NCI-H2171 (cell line): ENCODE measurements around the gene ZNF236.

ENCODE experiments used
- DNase-seq: peaks from one replicate; lab custom pipeline; 2025; lab: John Stamatoyannopoulos, UW

The ZNF236 gene

DNA sequence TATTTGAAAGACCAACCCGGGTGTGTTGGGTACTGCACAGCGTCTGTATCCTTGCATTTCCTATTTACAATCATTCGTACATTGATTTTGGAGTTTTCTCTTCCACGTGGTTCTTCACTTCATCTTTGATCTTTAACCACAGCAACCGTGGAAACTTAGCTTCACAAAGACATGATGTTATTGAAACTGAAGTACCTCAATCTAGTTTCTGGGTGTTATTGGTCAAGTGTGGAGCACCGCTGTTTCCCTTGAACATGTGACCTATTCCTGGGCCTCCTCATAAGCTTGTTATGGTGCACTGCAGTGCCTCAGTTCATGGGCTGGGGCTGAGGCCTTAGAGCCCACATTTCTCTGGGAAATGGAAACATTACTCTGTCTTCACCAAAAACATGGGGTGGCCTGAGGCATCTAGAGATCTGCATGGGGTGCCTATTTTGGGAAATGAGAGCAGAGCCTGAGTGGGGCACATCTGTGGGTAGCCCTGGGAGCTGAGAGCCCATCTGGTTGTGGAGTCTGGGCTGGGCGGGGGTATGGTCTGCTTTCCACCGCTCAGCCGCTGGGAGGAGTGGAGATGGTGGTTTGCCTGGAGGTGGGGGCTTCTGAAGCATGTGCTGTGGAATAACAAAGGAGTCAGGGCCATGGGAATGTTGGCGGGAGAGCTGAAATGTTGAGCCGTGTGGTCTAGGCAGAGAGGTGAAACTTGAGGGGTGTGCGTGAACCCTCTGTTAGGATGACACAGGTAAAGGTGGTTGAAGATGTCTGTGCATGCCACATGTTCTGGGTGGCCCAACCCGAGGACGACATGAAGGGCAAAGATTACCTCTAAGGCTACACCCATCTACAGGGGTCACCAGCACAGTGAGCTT lies 37.4 kb downstream of the ZNF236 start:
- no peak for DNase-seq

DNA sequence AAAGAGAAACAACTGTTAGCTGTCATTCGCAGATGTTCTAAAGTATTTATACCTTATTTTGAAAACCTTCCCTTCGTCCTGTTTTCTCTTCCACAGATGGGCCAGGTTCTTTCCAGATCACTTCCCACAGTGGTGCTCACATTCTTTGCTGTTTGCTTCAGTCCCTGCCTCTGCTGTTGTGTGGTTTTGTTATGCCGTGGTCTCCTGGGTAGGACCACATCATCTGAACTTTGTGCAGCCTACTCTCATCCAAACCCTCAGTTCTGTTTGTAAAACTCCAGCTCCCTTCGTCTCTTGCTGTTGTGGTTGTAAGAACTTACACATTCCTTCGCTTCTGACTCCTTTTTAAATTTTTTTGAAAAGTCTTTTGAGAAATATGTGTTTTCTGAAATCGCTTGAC lies 38.1 kb downstream of the ZNF236 start:
- DNase-seq, result no peak

DNA sequence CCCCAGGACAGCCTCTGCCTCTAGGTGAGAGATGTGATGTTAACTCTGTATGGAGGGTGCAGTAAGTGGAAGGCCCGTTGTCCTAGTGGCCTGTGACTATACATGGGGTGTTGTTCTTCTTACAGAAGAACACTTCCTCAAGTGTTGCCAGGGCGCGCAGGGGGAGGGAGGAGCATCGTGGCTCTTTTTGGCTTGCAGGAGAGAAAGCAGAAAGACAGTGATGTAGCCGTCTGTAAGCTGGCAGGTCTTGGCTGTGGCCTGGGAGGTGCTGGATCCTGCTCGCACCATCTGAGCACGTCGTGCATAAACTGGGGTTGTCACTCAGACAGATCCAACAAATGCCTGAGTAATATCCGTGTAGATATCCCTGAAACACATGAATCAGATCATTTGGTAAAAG lies 44.3 kb downstream of the ZNF236 start:
- no peak for DNase-seq

DNA sequence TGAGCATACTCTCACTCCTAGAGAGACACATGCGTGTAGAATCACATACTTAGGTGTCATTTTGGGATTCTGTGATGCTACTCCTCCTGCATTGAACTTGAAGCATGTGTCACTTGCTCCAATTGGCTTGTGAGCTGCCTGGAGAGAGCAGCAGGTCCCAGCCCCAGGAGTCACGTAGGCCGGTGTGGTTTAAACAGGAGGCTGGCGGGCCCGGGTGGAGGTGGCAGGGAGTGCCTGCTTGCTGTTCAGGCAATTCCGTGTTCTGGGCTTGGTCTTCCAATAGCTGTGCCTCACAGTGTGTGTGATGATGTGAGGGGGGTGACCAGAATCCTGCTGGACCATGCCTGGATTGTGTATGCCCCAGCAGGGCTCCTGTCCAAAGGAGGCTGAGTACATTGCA lies 51.0 kb downstream of the ZNF236 start:
- no peak for DNase-seq

DNA sequence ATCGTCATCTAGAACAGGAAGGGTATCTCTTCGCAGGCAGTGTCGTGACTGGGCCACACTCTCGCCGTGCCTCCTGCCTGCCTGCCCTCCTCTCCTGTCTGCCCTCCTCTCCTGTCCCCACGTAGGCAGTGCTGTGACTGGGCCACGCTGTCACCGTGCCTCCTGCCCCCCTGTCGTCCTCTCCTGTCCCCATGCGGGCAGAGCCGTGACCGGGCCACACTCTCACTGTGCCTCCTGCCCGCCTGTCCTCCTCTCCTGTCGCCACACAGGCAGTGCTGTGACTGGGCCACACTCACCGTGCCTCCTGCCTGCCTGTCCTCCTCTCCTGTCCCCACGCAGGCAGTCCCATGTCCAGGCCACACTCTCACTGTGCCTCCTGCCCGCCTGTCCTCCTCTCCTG lies 51.4 kb downstream of the ZNF236 start:
- DNase-seq, result no peak

DNA sequence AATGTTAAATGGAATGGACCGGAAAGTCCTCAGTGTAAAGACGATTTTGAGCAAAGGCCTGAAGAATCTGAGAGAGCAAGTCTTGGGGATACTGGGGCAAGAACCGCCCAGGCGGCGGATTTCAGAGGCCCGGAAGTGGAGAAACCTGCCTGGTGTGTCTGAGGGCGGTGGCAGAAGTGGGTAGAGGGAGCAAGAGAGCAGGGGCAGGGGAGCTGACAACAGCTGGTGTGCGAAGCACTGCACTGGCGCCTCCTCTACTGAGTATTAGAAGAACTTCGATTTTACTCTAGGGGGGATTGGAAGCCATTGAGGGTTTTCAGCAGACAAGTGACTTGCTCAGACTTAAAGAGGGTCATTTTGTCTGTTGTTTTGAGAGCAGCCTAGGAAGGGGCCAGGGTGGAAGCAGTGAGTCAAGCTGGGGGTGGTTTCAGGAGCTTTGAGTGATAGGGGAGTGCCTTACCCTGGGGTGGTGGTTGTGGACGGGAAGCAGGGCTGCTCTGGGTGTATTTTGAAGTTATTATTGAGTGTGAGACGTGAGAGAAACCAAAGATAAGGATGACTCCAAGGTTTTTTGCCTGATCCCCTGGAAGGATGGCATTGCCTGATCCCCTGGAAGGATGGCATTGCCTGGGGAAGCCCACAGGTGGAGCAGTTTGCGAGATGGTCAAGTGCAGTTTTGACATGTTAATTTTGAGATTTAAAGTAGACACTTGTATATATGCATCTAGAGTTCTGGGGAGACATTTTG lies 52.5 kb downstream of the ZNF236 start:
- DNase-seq, result no peak

DNA sequence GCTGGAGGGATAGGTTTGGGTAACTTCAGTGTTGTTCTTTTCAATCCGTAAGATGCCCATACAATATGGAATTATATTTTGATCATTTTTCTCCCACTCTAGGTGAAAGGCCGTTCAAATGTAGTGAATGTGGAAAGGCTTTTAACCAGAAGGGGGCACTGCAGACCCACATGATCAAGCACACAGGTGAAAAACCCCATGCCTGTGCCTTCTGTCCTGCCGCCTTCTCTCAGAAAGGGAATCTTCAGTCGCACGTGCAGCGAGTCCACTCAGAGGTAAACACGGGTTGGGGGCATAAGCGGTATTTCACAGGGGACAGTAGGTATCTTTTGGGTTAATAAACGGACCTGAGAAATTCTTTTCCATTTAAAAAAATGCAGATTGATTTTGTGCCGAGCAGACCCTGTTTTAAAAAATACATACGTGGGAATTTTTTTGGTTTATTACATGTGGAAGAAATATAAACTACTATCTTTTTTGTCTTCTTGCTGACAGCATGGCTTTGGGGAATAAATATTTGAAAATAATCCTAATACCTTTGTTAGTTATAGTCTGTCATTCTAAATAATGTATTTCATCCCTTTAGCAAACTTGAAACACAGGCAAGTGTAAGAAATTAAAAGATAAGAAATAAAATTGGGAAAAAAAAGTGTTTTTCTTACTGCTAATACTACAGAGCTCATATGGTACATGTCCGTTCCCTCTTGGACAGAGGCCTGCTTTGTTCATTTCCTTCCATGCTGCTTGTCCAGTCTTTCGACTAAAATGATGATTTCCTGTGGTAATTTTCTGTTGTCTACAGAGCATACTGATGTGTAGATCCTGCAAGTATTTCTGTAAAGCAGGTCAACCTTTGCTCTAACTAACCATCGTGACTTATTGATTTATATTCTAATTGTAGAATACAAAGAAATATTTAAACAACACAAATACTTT lies 53.3 kb downstream of the ZNF236 start:
- no peak for DNase-seq

DNA sequence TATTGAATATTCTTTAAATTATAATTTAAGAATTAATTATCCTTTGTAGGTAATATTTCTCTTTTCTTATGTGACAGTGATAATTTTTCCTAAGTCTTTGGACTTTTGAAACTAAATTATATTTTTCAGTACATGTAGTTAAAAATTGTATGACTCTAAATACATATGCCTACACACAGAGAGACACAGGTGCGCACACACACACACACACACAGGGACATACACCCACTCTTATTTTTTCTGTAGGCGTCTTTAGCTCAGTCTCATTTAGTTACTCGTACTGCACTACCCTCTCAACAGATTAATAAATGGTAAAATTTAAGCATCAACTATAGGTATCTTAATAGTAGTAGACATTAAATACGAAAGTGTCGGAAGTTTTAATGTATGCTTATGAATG lies 56.1 kb downstream of the ZNF236 start:
- DNase-seq, result no peak

DNA sequence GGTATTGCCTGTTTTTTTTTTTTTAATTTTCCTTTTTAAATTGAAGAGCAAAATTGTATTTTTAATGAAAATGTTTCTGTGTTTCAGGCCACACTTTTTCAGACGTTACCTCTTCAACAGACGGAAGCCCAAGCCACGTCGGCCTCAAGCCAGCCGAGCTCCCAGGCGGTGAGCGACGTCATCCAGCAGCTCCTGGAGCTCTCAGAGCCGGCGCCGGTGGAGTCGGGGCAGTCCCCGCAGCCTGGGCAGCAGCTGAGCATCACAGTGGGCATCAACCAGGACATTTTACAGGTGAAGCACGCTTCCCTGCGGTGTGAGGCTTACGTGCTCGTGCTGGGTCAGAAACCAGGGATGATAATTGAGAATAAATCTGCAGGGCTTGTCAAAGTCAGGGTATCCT lies 57.7 kb downstream of the ZNF236 start:
- no peak for DNase-seq

DNA sequence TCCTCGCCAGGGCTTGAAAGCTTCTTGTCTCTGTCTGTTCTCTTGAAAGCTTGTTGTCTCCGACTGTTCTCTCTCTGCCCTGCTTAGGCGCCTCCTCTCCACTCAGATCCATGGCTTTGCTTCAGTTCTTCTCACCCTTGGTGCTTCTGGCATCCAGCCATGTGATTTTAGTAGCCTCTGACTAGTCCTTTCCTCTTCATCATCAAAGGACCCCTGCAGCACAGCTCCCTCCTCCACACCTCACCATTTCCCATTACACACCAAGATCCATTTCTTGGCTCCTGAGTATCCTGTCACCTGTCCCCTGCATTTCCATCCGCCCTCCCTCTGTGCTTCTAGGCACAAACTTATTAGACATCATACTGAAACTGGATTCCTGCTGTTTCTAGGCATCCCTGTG lies 59.4 kb downstream of the ZNF236 start:
- no peak for DNase-seq

DNA sequence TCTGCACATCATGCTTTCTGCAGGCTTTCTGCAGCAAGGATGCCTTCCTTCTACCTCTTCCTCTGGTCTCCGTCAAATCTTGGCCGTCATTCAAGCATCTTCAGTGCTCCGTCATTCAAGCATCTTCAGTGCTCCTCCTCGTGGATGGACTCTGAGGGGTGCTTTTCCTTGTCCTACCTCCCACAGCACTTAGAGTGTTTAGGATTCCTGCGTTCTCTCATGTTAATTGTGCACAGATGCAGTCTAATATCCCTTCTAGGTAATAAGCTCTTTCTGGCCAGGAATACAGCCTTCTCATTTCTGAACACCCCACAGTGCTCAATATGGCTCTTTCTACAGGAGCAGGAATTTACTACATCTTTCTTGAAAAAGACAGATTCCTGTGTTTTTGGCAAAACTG lies 59.8 kb downstream of the ZNF236 start:
- DNase-seq, result no peak

DNA sequence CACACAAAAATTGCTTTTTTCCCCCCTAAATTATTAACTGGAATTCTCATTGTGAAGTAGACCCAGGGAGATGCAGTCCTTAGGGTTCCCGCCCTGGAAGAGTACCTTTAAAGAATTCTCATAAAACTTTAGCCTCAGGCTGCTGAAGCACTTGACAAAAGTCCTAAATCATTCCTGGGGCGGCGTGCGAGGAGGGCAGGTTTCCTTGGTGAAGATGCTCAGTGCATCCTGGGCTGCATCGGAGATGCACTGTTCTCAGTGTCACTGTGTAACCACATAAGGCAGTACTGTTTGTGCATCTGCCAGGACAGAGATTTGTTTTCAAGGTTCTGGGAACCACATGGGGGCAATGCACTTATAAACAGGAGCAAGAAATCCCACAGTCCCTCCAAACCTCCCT lies 62.6 kb downstream of the ZNF236 start:
- DNase-seq, result no peak

DNA sequence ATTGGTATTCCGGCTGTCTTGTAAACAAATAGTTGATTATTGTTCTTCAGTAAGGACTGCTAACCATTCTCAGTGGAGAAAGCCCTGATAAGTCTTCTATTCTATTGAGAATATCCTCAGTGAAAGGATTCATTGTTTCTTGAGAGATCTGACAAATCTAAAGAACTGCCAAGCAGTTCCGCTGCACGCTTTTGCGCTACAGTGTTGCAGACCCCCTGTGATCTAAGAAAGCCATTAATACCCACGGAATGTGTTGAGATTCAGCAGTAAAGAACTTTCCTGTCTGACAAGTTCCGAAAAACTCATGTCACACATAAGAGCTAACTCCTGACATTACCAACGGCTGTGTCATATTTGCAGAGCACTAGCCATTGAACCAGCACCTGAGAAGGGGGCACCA lies 63.8 kb downstream of the ZNF236 start:
- no peak for DNase-seq

DNA sequence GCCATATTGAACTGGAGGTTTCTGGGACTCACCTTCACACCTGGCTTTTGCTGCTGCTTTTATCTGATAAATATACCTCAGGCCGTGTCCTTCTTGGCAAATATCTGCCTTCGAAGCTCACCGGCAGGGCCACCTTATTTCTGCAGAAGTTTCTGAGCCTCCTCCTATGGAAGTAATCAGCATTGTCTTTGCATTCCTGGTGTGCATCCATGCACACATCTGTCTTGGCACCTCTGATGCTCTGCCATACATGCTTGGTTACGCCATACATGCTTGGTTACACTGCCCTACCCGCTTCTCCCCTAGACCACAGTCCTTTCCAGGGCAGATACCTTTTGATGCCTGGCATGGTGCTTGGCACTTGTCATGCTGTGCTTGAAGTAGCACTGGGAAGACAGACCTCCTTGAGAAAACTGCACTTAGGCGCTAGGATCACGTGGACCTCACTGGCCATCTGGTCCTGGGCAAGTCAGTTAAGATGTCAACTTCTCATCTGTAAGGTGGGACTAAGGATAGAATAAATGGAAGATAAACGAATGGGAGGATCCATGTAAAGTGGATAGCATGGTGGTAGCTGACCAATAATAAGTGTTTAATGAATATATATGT lies 66.8 kb downstream of the ZNF236 start:
- DNase-seq, result no peak

DNA sequence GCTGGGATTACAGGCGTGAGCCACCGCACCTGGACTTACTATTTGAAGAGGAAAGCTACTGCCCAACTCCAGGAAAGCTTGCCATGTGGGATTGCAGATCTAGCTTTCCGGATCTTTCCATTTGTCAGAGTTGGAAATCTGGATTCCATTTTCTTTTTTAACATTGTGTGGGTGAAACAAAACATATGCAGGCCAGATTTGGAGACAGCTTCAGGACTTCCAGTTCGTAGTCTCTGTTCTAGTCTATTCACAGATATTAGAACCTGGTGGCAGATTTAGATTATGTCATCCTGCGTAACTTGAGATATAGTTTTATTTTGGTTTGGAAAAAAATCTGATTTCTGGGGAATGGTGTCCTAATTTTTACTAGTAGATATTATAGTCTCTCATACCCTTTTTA lies 70.5 kb downstream of the ZNF236 start:
- DNase-seq, result no peak

DNA sequence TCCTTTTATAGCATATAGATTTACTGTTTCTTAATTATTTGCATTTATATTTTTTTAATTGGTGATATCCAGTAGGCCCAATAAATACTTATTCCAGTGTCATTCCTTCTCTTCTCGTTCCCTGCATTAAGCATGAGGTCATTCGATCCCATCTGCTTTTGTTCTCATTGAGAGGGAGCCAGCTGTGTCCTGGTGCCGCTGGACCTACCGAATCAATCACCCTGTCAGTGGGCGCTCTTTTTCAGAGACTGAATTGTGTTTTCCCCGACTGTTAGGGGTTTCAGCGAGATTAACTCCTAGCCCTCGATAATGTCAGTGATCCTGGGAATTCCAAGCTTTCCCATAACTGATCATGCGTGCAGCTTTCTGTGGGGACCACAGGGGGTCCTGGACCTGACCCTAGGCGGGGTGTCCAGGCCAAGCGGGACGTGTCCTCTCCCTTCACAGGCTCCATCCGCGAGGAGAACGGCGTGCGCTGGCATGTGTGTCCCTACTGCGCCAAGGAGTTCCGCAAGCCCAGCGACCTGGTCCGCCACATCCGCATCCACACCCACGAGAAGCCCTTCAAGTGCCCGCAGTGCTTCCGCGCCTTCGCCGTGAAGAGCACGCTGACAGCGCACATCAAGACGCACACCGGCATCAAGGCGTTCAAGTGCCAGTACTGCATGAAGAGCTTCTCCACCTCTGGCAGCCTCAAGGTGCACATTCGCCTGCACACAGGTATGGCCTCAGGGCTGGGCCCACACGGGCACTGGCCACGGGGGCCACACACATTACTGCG lies 72.4 kb downstream of the ZNF236 start:
- DNase-seq, result no peak

DNA sequence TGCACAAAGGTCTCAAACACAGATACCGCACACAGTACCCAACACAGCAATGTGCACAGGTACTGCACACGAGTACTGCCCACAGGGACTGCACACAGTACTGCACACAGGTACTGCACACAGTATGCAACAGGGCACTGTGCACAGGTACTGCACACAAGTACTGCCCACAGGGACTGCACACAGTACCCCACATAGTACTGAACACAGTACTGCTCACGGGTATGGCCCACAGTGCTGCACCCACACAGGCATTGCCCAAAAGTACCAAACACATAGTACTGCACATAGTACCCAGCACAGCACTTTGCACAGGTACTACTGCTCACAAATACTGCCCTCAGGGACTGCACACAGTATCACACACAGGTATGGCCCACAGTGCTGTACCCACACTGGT lies 73.1 kb downstream of the ZNF236 start:
- no peak for DNase-seq

DNA sequence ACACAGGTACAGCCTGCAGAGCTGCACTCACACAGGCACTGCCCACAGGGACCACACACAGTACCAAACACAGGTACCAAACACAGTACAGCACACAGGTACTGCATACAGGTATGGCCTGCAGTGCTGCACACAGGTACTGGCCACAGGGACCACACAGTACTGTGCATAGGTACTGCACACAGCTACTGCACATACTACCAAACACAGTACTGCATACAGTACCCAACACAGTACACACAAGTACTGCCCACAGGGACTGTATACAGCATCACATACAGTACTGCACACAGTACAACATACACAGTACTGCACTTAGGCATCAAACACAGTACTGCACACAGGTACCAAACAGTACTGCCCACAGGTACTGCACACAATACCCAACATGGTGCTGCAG lies 74.3 kb downstream of the ZNF236 start:
- no peak for DNase-seq

DNA sequence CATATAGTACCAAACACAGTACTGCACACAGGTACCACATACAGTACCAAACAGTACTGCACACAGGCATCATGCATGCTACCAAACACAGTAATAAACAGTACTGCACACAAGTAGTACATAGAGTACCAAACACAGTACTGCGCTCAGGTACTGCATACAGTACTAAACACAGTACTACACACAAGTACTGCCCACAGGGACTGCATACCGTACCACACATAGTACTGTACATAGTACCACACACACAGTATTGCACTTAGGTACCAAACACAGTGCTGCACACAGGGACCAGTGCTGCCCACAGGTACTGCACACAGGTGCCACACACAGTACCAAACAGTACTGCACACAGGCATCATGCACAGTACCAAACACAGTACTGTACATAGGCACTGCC lies 74.9 kb downstream of the ZNF236 start:
- DNase-seq, result no peak

DNA sequence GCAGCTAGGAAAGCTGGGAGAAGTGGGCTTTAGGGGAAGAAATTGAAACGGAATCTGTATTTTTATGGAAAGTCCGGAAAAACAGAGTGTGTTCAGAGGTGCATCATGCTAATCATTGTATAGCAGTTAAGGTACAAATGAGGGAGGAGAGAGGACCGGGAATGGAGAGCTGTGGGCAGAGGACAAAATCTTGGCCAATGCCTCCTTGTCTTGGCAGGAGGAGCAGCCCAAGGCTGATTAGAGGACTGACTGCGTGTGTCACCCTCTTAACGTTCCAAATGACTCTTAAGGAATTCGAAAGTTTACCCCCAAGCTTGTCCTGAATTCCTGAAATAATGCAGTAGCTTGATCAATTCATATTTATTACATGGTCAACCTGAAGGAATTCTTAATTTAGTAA lies 81.0 kb downstream of the ZNF236 start:
- DNase-seq, result no peak

DNA sequence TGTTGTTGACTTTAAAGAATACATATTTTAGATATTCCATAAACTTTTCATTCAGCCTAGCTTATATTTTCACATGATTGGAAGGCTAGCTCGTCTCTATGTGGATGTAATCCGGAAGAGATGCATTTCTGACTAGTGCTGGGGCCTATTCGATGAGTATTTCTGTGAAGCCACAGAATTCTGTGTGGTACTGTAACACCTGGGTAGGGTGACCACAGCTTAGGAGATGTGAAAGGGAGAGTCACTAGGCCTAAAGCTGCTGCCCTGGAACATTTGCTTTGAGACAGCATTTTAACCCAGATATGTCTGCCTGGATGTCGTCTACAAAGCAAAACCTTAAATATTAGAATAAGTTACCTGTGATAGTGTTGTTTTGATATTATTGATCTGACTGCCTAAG lies 83.5 kb downstream of the ZNF236 start:
- no peak for DNase-seq
